Transverse colon (tissue), 4 donors: ENCODE results near the gene JAZF1. TPM values are rescaled to one million over a fixed set of nuclear protein-coding genes. Genes with fewer than 3 reads are reported as not detected.
A peak's percentile ranks its signal among the peaks of the same experiment; 100 is the strongest.
"Not testable (repeated sequence)": the region's sequence is repeated elsewhere in the genome, so short reads cannot be mapped to it uniquely, and the experiment has no call there.

ENCODE experiments used
- DNase-seq: peaks from one replicate; pipeline ENCODE4 v3.0.0-alpha.2; 2019
- H3K27ac ChIP-seq, 4 donors: fragments of 200-600 bp; sonication (generic); 2 replicates each; pipeline ENCODE4 v1.5.1; 2016 to 2018; ENCODE audit warnings: inconsistent platforms in 4 of 4
- H3K27me3 ChIP-seq: fragments of 200-600 bp; sonication (generic); 2 replicates; pipeline ENCODE4 v1.5.1; 2017; ENCODE audit warnings: inconsistent platforms
- H3K36me3 ChIP-seq, 4 donors: fragments of 200-600 bp; sonication (generic); 2 replicates each; pipeline ENCODE4 v1.5.1; 2017 to 2019; ENCODE audit warnings: inconsistent platforms in 4 of 4
- H3K4me1 ChIP-seq, 4 donors: fragments of 200-600 bp; sonication (generic); 2 replicates each; pipeline ENCODE4 v1.5.1; 2017 to 2020; ENCODE audit warnings: inconsistent platforms in 4 of 4
- H3K4me3 ChIP-seq, 4 donors: fragments of 200-600 bp; sonication (generic); 1 replicate in 1 of 4; 2 replicates in 3 of 4; pipeline versions ENCODE4 v1.5.1 to v1.6.1; 2017 to 2019; ENCODE audit warnings: inconsistent platforms in 4 of 4
- H3K9me3 ChIP-seq, 2 donors: fragments of 200-600 bp; sonication (generic); 2 replicates each; pipeline ENCODE4 v1.5.1; 2017 to 2019; ENCODE audit warnings: inconsistent platforms in 2 of 2
- EP300 ChIP-seq: sonication (generic); formaldehyde crosslinking; IDR thresholded peaks from one replicate; pipeline ENCODE4 v1.6.1; 2017; ENCODE audit warnings: antibody characterized with exemption, low read depth
- POLR2A ChIP-seq: fragments of 450-650 bp; IDR thresholded peaks from one replicate; pipeline ENCODE4 v1.6.1; 2016; ENCODE audit warnings: antibody characterized with exemption, mild to moderate bottlenecking, moderate library complexity
- POLR2AphosphoS5 ChIP-seq, 3 donors: sonication (generic); formaldehyde crosslinking; IDR thresholded peaks; one replicate each; pipeline ENCODE4 v1.6.1; 2016; ENCODE audit warnings: antibody characterized with exemption in 3 of 3
- WGBS, 2 donors: methylation state at CpG; one replicate each; pipeline ENCODE4 v1.1.5; 2018; ENCODE audit warnings: low coverage in 1 of 2; 5-methylcytosine and 5-hydroxymethylcytosine counted together
- in situ Hi-C, 4 donors: fragments of 200-750 bp; cut with MboI; loops; one replicate each; pipeline versions ENCODE4 v1.15.0 to v1.15.1; 2017; ENCODE audit warnings: low sequenced_read_pairs in 3 of 4, low pct_ligation_motif_present in 1 of 4, low pct_unique_long_range_greater_than_20kb in 1 of 4
- intact Hi-C: fragments of 100-400 bp; cut with DNase I; formaldehyde crosslinking; loops from one replicate; pipeline ENCODE4 v1.15.1; 2023; ENCODE audit warnings: low total_unique reads
- total RNA-seq, 4 donors: library from RNA; depleted of rRNA; stranded (reverse); fragments of >200 nt; gene quantifications; one replicate each; pipeline ENCODE4 v1.1.0, GENCODE V29; 2016
- TF ChIP-seq, protein P1 (sequence below), 5 experiments: fragments of 200-600 bp in 3 of 5; fragments of 450-650 bp in 2 of 5; sonication (generic) in 3 of 5; IDR thresholded peaks; 1 replicate in 2 of 5; 2 replicates in 3 of 5; pipeline ENCODE4 v1.5.1; 2016 to 2017; ENCODE audit warnings: antibody characterized with exemption in 5 of 5, inconsistent platforms in 3 of 5, mild to moderate bottlenecking in 2 of 5, moderate library complexity in 1 of 5

The JAZF1 gene
- total RNA-seq, 4 donors from 2014 or later = 11.0 to 12.2 (median 11.5) TPM

DNA sequence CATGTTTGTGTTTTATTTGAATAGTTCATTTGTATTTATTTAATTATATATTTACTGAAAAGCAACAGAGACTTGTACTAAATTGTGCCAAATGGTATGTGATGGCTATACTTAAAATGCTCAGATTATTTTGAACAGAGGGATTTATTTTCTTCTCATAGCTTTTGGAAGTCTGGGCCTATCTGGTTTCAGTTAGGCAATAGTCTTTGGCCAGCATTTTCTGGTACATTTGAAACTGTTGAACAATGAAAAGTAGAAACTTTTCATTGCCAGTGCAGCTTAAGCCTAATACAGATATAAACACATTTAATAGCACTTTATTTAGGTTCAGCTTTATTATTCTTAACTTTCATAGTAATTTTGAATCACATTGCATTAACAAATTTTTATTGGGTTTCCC is 252.6 kb downstream of the JAZF1 start:
- Histone ChIP-seq H3K36me3 (no peaks in the 10 kb centered on the region), H3K27ac (no peak overlapping the region), H3K4me3 (no peak overlapping the region), H3K4me1 (peaks cover 0 to under 1% (median 0%) of the 10 kb centered on the region in 4 donors), H3K9me3 (no peaks in the 10 kb centered on the region), H3K27me3 (no peaks in the 10 kb centered on the region)
- intact Hi-C loops = no loop called here
- TF ChIP-seq POLR2A = no peak
- no peak for TF ChIP-seq POLR2AphosphoS5 (IDR thresholded peaks at IDR 0.05)
- TF ChIP-seq, protein P1, sequence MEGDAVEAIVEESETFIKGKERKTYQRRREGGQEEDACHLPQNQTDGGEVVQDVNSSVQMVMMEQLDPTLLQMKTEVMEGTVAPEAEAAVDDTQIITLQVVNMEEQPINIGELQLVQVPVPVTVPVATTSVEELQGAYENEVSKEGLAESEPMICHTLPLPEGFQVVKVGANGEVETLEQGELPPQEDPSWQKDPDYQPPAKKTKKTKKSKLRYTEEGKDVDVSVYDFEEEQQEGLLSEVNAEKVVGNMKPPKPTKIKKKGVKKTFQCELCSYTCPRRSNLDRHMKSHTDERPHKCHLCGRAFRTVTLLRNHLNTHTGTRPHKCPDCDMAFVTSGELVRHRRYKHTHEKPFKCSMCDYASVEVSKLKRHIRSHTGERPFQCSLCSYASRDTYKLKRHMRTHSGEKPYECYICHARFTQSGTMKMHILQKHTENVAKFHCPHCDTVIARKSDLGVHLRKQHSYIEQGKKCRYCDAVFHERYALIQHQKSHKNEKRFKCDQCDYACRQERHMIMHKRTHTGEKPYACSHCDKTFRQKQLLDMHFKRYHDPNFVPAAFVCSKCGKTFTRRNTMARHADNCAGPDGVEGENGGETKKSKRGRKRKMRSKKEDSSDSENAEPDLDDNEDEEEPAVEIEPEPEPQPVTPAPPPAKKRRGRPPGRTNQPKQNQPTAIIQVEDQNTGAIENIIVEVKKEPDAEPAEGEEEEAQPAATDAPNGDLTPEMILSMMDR (IDR thresholded peaks at IDR 0.05) = no peak
- TF ChIP-seq EP300 = no peak
- no peak for DNase-seq
- in situ Hi-C loops = loop anchor here (10.0 to 25.0 kb wide), 3 partner anchors 713 to 723 kb away; partner anchors contain the start of gene HOXA13 (in 3 of the 4)

DNA sequence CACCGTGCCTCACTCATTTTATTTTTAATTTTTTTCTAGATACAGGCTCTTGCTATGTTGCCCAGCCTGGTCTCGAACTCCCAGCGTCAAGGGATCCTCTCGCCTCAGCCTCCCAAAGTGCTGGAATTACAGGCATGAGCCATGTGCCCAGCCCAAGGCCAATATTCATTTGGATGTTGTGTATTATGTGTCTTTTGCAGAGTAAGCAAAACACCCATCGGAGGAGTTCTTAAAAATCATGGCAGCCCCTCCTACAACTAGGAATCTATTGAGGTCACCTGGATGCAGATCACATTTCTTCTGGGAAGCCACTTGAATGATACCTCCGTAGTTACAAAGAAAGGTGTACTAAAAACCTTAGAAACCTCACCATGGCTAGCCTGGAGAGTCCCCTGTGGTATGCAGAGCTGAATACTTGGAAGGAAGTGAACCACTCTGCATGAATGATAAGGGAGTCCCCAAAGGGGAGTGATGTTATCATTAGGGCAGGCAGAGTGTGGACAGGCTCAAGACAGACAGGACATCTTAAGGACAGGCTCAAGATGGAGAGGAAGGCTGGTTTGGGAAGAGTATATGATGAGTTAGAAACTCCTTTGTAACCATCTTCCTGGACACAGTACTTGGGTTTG is 254.9 kb downstream of the JAZF1 start:
- peaks cover 0 to 15% (median 6%) of the 10 kb centered on the region in 4 donors for H3K4me1 ChIP-seq
- 88 to 93% methylated on average over 3 to 6 of the region's 6 CpGs for WGBS, 2 donors
- in situ Hi-C loops (loop anchor here (10.0 to 25.0 kb wide), 3 partner anchors 711 to 721 kb away; partner anchors contain the start of gene HOXA13 (in 3 of the 4)), intact Hi-C loops (no loop called here)
- TF ChIP-seq POLR2AphosphoS5 (IDR thresholded peaks at IDR 0.05) (no peak), EP300 (no peak), POLR2A (no peak)
- TF ChIP-seq, protein P1 (IDR thresholded peaks at IDR 0.05) = no peak
- no peaks in the 10 kb centered on the region for H3K27me3 ChIP-seq
- H3K36me3 ChIP-seq = no peaks in the 10 kb centered on the region
- H3K9me3 ChIP-seq = no peaks in the 10 kb centered on the region
- H3K27ac ChIP-seq = no peak overlapping the region
- DNase-seq = no peak
- no peak overlapping the region for H3K4me3 ChIP-seq

DNA sequence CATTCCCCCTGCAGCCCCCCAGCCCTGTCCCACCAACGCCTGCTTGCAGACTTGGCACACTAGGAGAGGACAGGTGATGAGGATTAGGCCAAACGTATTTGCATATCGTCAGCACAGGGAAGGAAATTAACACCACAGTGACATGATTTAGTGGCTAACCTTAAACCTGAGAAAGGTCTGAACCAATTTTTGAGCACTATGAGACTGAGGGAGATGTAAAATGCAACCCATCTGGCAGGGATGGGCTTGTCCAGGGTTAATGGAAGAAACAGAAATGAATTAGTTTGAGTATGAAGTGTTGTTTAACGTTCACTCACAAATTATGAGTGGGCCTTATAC is 257.0 kb downstream of the JAZF1 start:
- intact Hi-C loops (no loop called here), in situ Hi-C loops (loop anchor here in 3 of 4 donors (10.0 to 25.0 kb wide), 3 partner anchors 336 to 719 kb away; partner anchors contain the start of gene HOXA13 (in 2 of the 3))
- no peak for DNase-seq
- 72 to 85% methylated on average over 2 to 4 of the region's 4 CpGs for WGBS, 2 donors
- H3K27me3 ChIP-seq = no peaks in the 10 kb centered on the region
- H3K27ac ChIP-seq = no peak overlapping the region
- H3K4me1 ChIP-seq = peaks cover 0 to 17% (median 7%) of the 10 kb centered on the region in 4 donors
- TF ChIP-seq, protein P1 (IDR thresholded peaks at IDR 0.05) = no peak
- TF ChIP-seq EP300 = no peak
- TF ChIP-seq POLR2A = no peak
- no peak for TF ChIP-seq POLR2AphosphoS5 (IDR thresholded peaks at IDR 0.05)
- no peaks in the 10 kb centered on the region for H3K9me3 ChIP-seq
- no peak overlapping the region for H3K4me3 ChIP-seq
- no peaks in the 10 kb centered on the region for H3K36me3 ChIP-seq

DNA sequence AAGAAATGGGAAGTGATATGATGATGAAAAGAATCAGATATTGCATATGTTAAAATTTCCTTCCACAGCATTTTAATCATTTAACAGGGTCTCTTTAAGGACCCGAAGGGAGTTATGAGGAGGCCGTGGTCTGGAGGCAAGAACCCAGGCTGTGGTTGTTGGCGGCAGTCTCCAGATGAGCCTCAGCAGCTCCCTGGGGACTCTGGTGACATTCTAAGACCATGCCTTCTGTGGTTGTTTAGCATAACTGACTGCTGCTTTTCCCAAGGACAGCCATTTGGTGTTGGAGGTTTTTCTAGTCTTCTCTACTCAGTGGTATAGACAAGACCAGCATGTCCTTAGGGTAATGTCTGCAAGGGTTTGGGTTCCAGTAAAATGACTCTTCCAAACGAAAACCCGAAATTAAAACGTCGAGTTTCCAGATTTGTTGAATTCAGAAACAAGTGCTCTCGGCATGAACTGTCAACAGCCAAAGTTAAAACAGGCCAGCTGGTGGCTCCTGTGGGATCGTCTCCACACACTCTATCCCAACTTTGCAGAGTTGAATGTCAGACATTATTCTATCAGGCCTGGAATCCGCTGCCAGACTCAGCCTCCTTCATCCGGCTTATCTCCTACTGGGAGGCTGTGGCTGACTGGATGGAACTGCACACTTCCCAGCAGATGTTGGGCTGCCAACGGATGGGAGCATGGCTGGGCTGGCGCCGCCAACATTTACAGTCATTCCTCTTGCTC is 257.5 kb downstream of the JAZF1 start:
- TF ChIP-seq, protein P1 (IDR thresholded peaks at IDR 0.05) = no peak
- TF ChIP-seq POLR2AphosphoS5 (IDR thresholded peaks at IDR 0.05) = no peak
- no peak for TF ChIP-seq POLR2A
- no peak for TF ChIP-seq EP300
- Histone ChIP-seq H3K27ac (peak overlapping the region in 1 of 4 donors; percentile 14), H3K4me1 (peaks cover 0 to 17% (median 7%) of the 10 kb centered on the region in 4 donors), H3K4me3 (no peak overlapping the region), H3K36me3 (no peaks in the 10 kb centered on the region), H3K27me3 (no peaks in the 10 kb centered on the region), H3K9me3 (no peaks in the 10 kb centered on the region)
- no peak for DNase-seq
- in situ Hi-C loops = loop anchor here in 3 of 4 donors (10.0 to 25.0 kb wide), 3 partner anchors 336 to 718 kb away; partner anchors contain the start of gene HOXA13 (in 2 of the 3)
- 74 to 82% methylated on average over 11 to 14 of the region's 14 CpGs for WGBS, 2 donors
- intact Hi-C loops = no loop called here

DNA sequence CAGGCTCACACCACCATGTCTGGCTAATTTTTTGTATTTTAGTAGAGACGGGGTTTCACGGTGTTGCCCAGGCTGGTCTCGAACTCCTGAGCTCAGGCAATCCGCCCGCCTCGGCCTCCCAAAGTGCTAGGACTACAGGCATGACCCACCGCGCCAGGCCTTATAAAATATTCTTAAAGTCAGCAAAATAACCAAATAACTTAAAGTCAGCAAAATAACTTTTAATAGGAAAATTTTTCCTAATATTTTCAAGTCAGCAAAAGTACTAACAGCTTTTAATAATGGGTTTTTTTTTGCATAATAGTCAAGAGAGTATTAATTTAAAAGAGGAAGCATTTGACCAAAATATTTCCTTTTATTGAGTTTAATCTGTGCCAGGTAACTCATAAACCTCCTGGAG is 258.2 kb downstream of the JAZF1 start:
- WGBS, 2 donors = 88 to 96% methylated on average over 8 of the region's 8 CpGs
- H3K27ac ChIP-seq, intact Hi-C loops, H3K9me3 ChIP-seq, DNase-seq, H3K4me3 ChIP-seq, H3K27me3 ChIP-seq, H3K36me3 ChIP-seq: not testable (repeated sequence)
- in situ Hi-C loops = loop anchor here in 3 of 4 donors (10.0 to 25.0 kb wide), 3 partner anchors 335 to 718 kb away; partner anchors contain the start of gene HOXA13 (in 2 of the 3)
- peaks cover 0 to 17% (median 7%) of the 10 kb centered on the region in 4 donors for H3K4me1 ChIP-seq
